ENCODE results near the gene CCPG1. TPM values are rescaled to one million over a fixed set of nuclear protein-coding genes. Genes with fewer than 3 reads are reported as not detected.
"Not testable (repeated sequence)": the region's sequence is repeated elsewhere in the genome, so short reads cannot be mapped to it uniquely, and the experiment has no call there.

CCPG1 gene
- total RNA-seq, 1 experiment from 2014 or later, result 8.5 TPM

DNA sequence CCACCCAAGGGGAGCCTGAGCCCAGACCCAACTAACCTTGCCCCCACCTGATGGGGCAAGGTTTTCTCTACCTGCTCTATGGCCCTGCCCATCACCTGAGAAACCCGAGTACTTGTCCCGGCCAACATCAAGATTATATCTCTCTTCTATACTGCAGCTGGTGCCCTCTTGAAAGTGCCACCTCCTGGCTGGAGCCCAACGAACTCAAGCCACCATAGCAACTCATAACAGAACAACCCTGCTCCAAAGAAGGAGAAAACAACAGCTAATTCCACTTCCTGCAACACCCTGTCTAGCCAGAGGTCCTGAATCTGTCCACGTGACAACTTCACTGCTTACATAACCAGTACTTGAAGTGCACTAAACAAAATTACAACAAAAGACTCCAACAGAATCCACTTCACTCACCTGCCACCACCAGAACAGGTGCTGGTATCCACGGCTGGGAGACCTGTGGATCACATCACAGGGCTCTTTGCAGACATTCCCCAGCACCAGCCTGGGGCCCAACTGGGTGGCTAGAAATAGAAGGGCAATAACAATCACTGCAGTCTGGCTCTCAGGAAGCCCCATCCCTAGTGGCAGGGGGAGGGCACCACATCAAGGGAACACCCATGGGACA is 49.4 kb upstream of the CCPG1 start:
- Histone ChIP-seq H3K9me2 (ENCODE audit: insufficient read depth) (no peaks in the 10 kb centered on the region), H3K9ac (ENCODE audit: low read length) (no peak overlapping the region), H3K27ac (ENCODE audit: low read depth, low read length) (no peak overlapping the region), H4K20me1 (ENCODE audit: insufficient read depth) (no peaks in the 10 kb centered on the region), H2AFZ (ENCODE audit: low read depth, low read length, poor library complexity, severe bottlenecking) (no peak overlapping the region), H3K4me1 (ENCODE audit: control insufficient read depth in 1 of 2, insufficient read depth in 2 of 2, low read length in 2 of 2) (no peaks in the 10 kb centered on the region), H3K4me2 (ENCODE audit: low read length) (no peak overlapping the region), H3K79me2 (ENCODE audit: insufficient read depth, low read length) (no peaks in the 10 kb centered on the region), H3K9me3 (ENCODE audit: control insufficient read depth in 1 of 2, insufficient read depth in 1 of 2, low read depth in 1 of 2, low read length in 2 of 2) (no peaks in the 10 kb centered on the region), H3K36me3 (ENCODE audit: control insufficient read depth in 1 of 2, insufficient read depth in 2 of 2, low read length in 2 of 2) (no peaks in the 10 kb centered on the region), H3K27me3 (ENCODE audit: insufficient read depth, low read length) (no peaks in the 10 kb centered on the region), H3K4me3 (replicated peaks in 1 of 2; ENCODE audit: low read depth in 1 of 2, low read length in 2 of 2) (no peak overlapping the region)
- RAD21 ChIA-PET (ENCODE audit: low non-redundant PET in 1 of 2, low total read pairs in 2 of 2, uncharacterized antibody in 2 of 2, unreplicated experiment in 2 of 2), result no interaction called here
- POLR2A ChIA-PET, result no interaction called here
- no peak for TF ChIP-seq RAD21 (IDR thresholded peaks at IDR 0.05; ENCODE audit: low read depth)
- DNase-seq (ENCODE audit: low read depth, low spot score) (no peak), ATAC-seq (no peak)
- CTCF ChIA-PET, result no interaction called here
- intact Hi-C loops (cut with micrococcal nuclease), result no loop called here
- no TSS peak for BruUV-seq (replicated peaks)

DNA sequence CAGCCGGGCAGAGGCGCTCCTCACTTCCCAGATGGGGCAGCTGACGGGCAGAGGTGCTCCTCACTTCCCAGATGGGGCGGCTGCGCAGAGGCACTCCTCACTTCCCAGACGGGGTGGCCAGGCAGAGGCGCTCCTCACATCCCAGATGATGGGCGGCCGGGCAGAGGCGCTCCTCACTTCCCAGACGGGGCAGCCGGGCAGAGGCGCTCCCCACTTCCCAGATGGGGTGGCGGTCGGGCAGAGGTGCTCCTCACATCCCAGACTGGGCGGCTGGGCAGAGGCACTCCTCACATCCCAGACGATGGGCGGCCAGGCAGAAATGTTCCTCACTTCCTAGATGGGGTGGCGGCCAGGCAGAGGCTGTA is 38.9 kb upstream of the CCPG1 start:
- H3K9ac ChIP-seq (ENCODE audit: low read length); H3K4me2 ChIP-seq (ENCODE audit: low read length); H3K79me2 ChIP-seq (ENCODE audit: insufficient read depth, low read length); ATAC-seq; H3K27me3 ChIP-seq (ENCODE audit: insufficient read depth, low read length); H3K27ac ChIP-seq (ENCODE audit: low read depth, low read length); BruUV-seq (replicated peaks); H3K36me3 ChIP-seq (ENCODE audit: control insufficient read depth in 1 of 2, insufficient read depth in 2 of 2, low read length in 2 of 2); H3K4me1 ChIP-seq (ENCODE audit: control insufficient read depth in 1 of 2, insufficient read depth in 2 of 2, low read length in 2 of 2); H2AFZ ChIP-seq (ENCODE audit: low read depth, low read length, poor library complexity, severe bottlenecking); DNase-seq (ENCODE audit: low read depth, low spot score); H3K4me3 ChIP-seq (replicated peaks in 1 of 2; ENCODE audit: low read depth in 1 of 2, low read length in 2 of 2); H4K20me1 ChIP-seq (ENCODE audit: insufficient read depth); intact Hi-C loops (cut with micrococcal nuclease); H3K9me2 ChIP-seq (ENCODE audit: insufficient read depth); H3K9me3 ChIP-seq (ENCODE audit: control insufficient read depth in 1 of 2, insufficient read depth in 1 of 2, low read depth in 1 of 2, low read length in 2 of 2); POLR2A ChIA-PET; RAD21 ChIA-PET (ENCODE audit: low non-redundant PET in 1 of 2, low total read pairs in 2 of 2, uncharacterized antibody in 2 of 2, unreplicated experiment in 2 of 2); CTCF ChIA-PET: not testable (repeated sequence)

- H3K4me3 ChIP-seq (replicated peaks in 1 of 2; ENCODE audit: low read depth in 1 of 2, low read length in 2 of 2); H3K4me2 ChIP-seq (ENCODE audit: low read length); H3K79me2 ChIP-seq (ENCODE audit: insufficient read depth, low read length); DNase-seq (ENCODE audit: low read depth, low spot score); H3K9me3 ChIP-seq (ENCODE audit: control insufficient read depth in 1 of 2, insufficient read depth in 1 of 2, low read depth in 1 of 2, low read length in 2 of 2); H2AFZ ChIP-seq (ENCODE audit: low read depth, low read length, poor library complexity, severe bottlenecking); H3K27ac ChIP-seq (ENCODE audit: low read depth, low read length); CTCF ChIA-PET; POLR2A ChIA-PET; ATAC-seq; RAD21 ChIA-PET (ENCODE audit: low non-redundant PET in 1 of 2, low total read pairs in 2 of 2, uncharacterized antibody in 2 of 2, unreplicated experiment in 2 of 2); H4K20me1 ChIP-seq (ENCODE audit: insufficient read depth); H3K27me3 ChIP-seq (ENCODE audit: insufficient read depth, low read length); intact Hi-C loops (cut with micrococcal nuclease); H3K4me1 ChIP-seq (ENCODE audit: control insufficient read depth in 1 of 2, insufficient read depth in 2 of 2, low read length in 2 of 2); H3K9me2 ChIP-seq (ENCODE audit: insufficient read depth); BruUV-seq (replicated peaks); H3K36me3 ChIP-seq (ENCODE audit: control insufficient read depth in 1 of 2, insufficient read depth in 2 of 2, low read length in 2 of 2); H3K9ac ChIP-seq (ENCODE audit: low read length): not testable (repeated sequence)
Measured at GRCh38 chr15:55446379-55447029, 38.3 kb upstream of the CCPG1 start.

GRCh38 chr15:55445936-55446335 is 37.8 kb upstream of the CCPG1 start:
- BruUV-seq (replicated peaks); RAD21 ChIA-PET (ENCODE audit: low non-redundant PET in 1 of 2, low total read pairs in 2 of 2, uncharacterized antibody in 2 of 2, unreplicated experiment in 2 of 2): not testable (repeated sequence)

More at GRCh38 chr15:55445936-55446335, 37.8 kb upstream of the CCPG1 start:
- H3K79me2 ChIP-seq (ENCODE audit: insufficient read depth, low read length); CTCF ChIA-PET; H3K27me3 ChIP-seq (ENCODE audit: insufficient read depth, low read length); H3K27ac ChIP-seq (ENCODE audit: low read depth, low read length); H3K36me3 ChIP-seq (ENCODE audit: control insufficient read depth in 1 of 2, insufficient read depth in 2 of 2, low read length in 2 of 2); H3K4me1 ChIP-seq (ENCODE audit: control insufficient read depth in 1 of 2, insufficient read depth in 2 of 2, low read length in 2 of 2); H3K9me3 ChIP-seq (ENCODE audit: control insufficient read depth in 1 of 2, insufficient read depth in 1 of 2, low read depth in 1 of 2, low read length in 2 of 2); H2AFZ ChIP-seq (ENCODE audit: low read depth, low read length, poor library complexity, severe bottlenecking); H4K20me1 ChIP-seq (ENCODE audit: insufficient read depth); DNase-seq (ENCODE audit: low read depth, low spot score); H3K9me2 ChIP-seq (ENCODE audit: insufficient read depth); intact Hi-C loops (cut with micrococcal nuclease); H3K9ac ChIP-seq (ENCODE audit: low read length); H3K4me2 ChIP-seq (ENCODE audit: low read length); POLR2A ChIA-PET; H3K4me3 ChIP-seq (replicated peaks in 1 of 2; ENCODE audit: low read depth in 1 of 2, low read length in 2 of 2); ATAC-seq: not testable (repeated sequence)
